ENCODE data around the gene PPP2CA.

DNA sequence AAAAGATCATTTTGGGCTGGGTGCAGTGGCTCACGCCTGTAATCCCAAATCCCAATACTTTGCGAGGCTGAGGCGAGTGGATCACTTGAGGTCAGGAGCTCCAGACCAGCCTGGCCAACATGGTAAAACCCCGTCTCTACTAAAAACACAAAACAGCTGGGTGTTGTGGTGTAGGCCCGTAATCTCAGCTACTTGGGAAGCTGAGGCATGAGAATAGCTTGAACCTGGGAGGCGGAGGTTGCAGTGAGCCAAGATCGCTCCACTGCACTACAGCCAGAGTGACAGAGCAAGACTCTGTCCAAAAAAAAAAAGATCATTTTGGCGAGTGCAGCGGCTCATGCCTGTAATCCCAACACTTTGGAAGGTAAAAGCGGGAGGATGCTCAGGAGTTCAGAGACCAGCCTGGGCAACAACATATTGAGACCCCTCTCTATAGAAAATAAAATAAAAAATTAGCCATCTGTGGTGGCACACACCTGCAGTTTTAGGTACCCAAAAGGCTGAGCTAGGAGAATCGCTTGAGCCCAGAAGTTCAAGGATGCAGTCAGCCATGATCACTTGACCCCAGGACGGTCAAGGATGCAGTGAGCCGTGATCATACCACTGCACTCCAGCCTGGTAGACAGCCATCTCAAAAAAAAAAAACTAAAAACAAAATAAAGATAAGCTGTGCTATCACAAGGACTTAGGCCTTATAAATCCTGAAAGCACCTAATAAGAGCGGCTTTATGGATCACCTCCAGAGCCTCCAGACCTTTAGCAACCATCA, 16.2 kb downstream of the PPP2CA start:
- no peak for TF ChIP-seq POLR2A (IDR thresholded peaks at IDR 0.05)
- no peak for TF ChIP-seq CTCF (IDR thresholded peaks at IDR 0.05)
- no peak for TF ChIP-seq EP300 (IDR thresholded peaks at IDR 0.05)

Measured in tibial nerve (tissue), 4 donors.